Ovary (tissue), 3 donors: Measurements from ENCODE around the gene LRRC34.

Experiments
- EP300 ChIP-seq: sonication (generic); formaldehyde crosslinking; IDR thresholded peaks from one replicate; pipeline ENCODE4 v1.6.1; 2017; ENCODE audit warnings: antibody characterized with exemption
- POLR2A ChIP-seq: fragments of 450-650 bp; IDR thresholded peaks from one replicate; pipeline ENCODE4 v1.6.1; 2017; ENCODE audit warnings: antibody characterized with exemption, mild to moderate bottlenecking, moderate library complexity
- TF ChIP-seq, protein P1 (sequence below), 3 donors: fragments of 450-650 bp in 2 of 3; fragments of 200-600 bp in 1 of 3; IDR thresholded peaks; one replicate each; pipeline versions ENCODE4 v1.5.1 to v1.8.0; 2016 to 2022; ENCODE audit warnings: antibody characterized with exemption in 3 of 3, mild to moderate bottlenecking in 1 of 3
- donor health status: DM: no; HTN: no; CAD: no.

DNA sequence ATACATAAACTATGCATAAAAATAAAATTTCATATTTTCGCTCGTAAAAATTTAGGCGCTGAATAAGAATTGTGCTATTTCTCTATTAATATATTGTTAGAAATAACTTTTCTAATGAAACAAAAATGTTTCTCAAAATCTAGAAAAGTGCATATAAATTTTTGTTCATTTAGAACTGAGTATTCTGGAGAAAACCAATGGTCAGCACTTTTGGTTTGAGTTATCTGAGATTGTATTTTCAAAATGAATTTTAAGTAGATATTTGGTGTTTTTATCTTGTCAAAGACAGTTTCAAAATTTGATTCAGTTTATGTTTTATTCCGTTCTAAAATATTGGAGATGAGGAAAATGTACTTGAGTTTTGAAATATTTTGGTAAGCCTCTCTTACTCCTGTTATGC is 25.6 kb downstream of the LRRC34 start:
- TF ChIP-seq POLR2A (no peak), EP300 (no peak)
- TF ChIP-seq, protein P1, sequence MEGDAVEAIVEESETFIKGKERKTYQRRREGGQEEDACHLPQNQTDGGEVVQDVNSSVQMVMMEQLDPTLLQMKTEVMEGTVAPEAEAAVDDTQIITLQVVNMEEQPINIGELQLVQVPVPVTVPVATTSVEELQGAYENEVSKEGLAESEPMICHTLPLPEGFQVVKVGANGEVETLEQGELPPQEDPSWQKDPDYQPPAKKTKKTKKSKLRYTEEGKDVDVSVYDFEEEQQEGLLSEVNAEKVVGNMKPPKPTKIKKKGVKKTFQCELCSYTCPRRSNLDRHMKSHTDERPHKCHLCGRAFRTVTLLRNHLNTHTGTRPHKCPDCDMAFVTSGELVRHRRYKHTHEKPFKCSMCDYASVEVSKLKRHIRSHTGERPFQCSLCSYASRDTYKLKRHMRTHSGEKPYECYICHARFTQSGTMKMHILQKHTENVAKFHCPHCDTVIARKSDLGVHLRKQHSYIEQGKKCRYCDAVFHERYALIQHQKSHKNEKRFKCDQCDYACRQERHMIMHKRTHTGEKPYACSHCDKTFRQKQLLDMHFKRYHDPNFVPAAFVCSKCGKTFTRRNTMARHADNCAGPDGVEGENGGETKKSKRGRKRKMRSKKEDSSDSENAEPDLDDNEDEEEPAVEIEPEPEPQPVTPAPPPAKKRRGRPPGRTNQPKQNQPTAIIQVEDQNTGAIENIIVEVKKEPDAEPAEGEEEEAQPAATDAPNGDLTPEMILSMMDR (IDR thresholded peaks at IDR 0.05), result no peak
